Psoas muscle (tissue), 8 donors: ENCODE data around the gene KCNK4. TPM values are rescaled to one million over a fixed set of nuclear protein-coding genes. Genes with fewer than 3 reads are reported as not detected.

Source experiments
- ATAC-seq, 4 donors: fragments of 200-7000 bp; cut with Tn5 transposase; one replicate each; pipeline ENCODE4 v1.9.1; 2020; ENCODE audit warnings: moderate library complexity in 3 of 4, mild to moderate bottlenecking in 2 of 4
- DNase-seq, 2 donors: peaks; one replicate each; pipeline ENCODE4 v3.0.0-alpha.2; 2020
- H3K27ac ChIP-seq: fragments of 200-600 bp; one replicate; pipeline ENCODE4 v1.8.0; 2022
- H3K27me3 ChIP-seq, 3 donors: fragments of 200-600 bp in 1 of 3; one replicate each; pipeline versions ENCODE4 v1.6.1 to v1.8.0; 2013 to 2022; ENCODE audit warnings: low read length in 2 of 3, mild to moderate bottlenecking in 2 of 3, moderate library complexity in 1 of 3; ENCODE audit not compliant: insufficient read depth in 3 of 3
- H3K36me3 ChIP-seq, 2 donors: fragments of 200-600 bp in 1 of 2; one replicate each; pipeline versions ENCODE4 v1.6.1 to v1.8.0; 2013 to 2022; ENCODE audit warnings: low read depth in 1 of 2, mild to moderate bottlenecking in 1 of 2, moderate library complexity in 1 of 2; ENCODE audit not compliant: insufficient read depth in 1 of 2
- H3K4me1 ChIP-seq: fragments of 200-600 bp; one replicate; pipeline ENCODE4 v1.8.0; 2022
- H3K4me3 ChIP-seq: fragments of 200-600 bp; one replicate; pipeline ENCODE4 v1.8.0; 2022; ENCODE audit warnings: mild to moderate bottlenecking
- H3K9me3 ChIP-seq: fragments of 200-600 bp; one replicate; pipeline ENCODE4 v1.8.0; 2022
- CTCF ChIP-seq: fragments of 200-600 bp; IDR thresholded peaks from one replicate; pipeline ENCODE4 v1.8.0; 2022; ENCODE audit warnings: antibody characterized with exemption
- WGBS, 3 donors: extraction: QIAGEN DNeasy Blood & Tissue Kit; methylation state at CpG; one replicate each; pipeline versions ENCODE4 v1.1.6 to v1.1.7; 2013; 5-methylcytosine and 5-hydroxymethylcytosine counted together
- intact Hi-C, 2 donors: fragments of 100-400 bp; cut with DNase I; formaldehyde crosslinking; loops; one replicate each; pipeline versions ENCODE4 v1.11.0 to v1.14.2; 2022
- long read RNA-seq, 2 donors: library from polyadenylated mRNA; unstranded; transcript quantifications; one replicate each; pipeline ENCODE4 v2.0.0, GENCODE V29; 2021
- polyA plus RNA-seq, 3 donors: library from polyadenylated mRNA; stranded (reverse); fragments of 200-250 nt; gene quantifications; one replicate each; pipeline ENCODE4 v1.2.3, GENCODE V29; 2013
- total RNA-seq, 4 donors: library from RNA; stranded (reverse); fragmentation: NEBNext Ultra II Directional in 2 of 4; extraction: Animal tissue kit (Norgen Biotek cat#: 25700) in 2 of 4; gene quantifications; one replicate each; pipeline versions ENCODE4 v1.2.1 to v1.2.4, GENCODE V29; 2021 to 2023
- donor health status: healthy with polysubstance abuse.
- donor health status: DM: no; HTN: no; CAD: no; lungs with moderate emphysema.
- donor health status: Bipolar disorder and iron deficiency.
- donor health status: healthy.
- donor health status: DM: yes; HTN: yes; CAD: no.
- donor health status: DM: no; HTN: no; CAD: no.
- donor health status: DM: no; HTN: no; CAD: no.
- donor health status: DM: yes; HTN: yes; CAD: no.

KCNK4 gene
- total RNA-seq (not detected), polyA plus RNA-seq (not detected)
- long read RNA-seq, donor 1 = 0 reads
- long read RNA-seq, donor 2 = 0 reads

DNA sequence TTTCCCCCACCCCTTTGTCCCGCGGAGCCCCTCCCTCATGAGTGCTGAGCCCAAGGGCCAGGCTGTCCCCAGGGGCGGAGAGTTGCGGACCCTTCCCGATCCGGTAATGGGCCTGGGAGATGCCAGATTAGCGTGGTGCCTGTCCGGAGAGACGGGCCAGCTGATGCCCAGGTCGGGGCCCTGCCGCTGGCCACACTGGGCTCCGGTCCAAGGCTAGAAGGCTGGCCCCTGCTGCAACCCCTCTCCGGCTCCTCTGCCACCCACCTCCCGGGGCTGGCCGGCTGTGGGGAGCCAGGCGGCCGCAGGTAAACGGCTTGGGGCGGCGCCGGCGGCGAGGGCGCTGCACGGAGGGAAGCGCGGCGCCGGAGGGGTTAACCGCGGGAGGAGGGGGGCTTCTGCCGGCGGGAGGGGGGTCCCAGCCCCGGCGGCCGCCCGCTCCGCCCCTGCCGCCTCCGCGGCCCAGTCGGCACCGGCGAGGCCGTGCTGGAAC is at the start of gene KCNK4:
TSS of gene KCNK4 (plus strand) at position 41 of the 490 bp plus-strand sequence. CDS start 1,717 bp downstream, outside the sequence.
- intact Hi-C loops = no loop called here
- peak within 1 kb of the TSS; percentile 58 for H3K4me3 ChIP-seq
- H3K27ac ChIP-seq = no peak within 1 kb of the TSS
- ATAC-seq (no peak), DNase-seq (peak in 1 of 2 donors; percentile 53)
- H3K4me1 ChIP-seq = peaks cover 19% of the 10 kb centered on the region
- TF ChIP-seq CTCF = no peak
- H3K36me3 ChIP-seq = no peaks in the 10 kb centered on the region
- WGBS, 3 donors = 6 to 16% (median 8%) methylated on average over 19 to 45 of the region's 45 CpGs
- peaks cover 0 to 52% (median 23%) of the 10 kb centered on the region in 3 donors for H3K27me3 ChIP-seq
- H3K9me3 ChIP-seq = no peaks in the 10 kb centered on the region

DNA sequence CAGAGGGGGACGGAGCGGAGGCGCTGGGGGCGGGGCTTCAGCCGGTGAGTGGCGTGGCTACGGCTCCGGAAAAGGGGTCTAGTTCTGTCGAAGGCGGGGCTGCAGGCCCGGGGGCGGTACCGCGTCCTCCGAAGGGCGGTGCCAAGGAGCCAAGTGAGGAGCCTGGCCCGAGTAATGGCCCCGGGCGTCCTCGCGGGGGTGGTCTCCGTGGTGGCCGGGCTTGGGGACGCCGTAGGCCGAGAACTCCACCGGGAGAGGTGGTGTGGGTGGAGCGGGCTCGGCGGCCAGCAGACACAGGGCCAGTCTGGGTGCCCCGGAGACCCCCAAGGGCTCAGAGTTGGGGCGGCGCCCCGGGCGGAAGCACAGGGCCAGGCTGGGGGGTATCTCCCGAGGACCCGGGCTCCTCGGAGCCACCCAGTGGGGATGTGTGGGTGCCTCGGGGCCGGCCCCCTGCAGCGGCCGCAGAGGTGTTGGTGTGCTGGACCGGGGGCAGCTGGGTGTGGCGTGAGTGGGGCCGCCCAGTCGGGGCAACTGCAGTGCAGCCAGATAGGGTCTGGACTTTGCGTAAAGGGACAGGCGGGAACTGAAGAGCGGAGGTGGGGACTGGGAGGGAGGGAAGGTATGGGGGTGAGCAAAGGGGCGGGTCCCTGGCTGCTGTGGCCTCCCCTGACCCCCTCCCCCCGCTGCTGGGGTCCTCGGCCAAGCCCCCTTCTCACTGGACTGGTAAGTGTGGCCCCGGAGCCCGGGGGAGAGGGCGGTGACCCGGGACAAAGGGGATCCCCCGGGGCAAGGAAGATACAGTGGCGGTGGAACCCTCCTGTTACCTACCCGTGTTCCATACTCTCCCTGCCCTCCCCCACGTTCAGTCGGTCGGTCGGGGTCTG is 49.4 kb upstream of the KCNK4 start:
- Histone ChIP-seq H3K4me1 (peaks cover 31% of the 10 kb centered on the region), H3K9me3 (no peaks in the 10 kb centered on the region), H3K27ac (peak overlapping the region; percentile 99), H3K4me3 (peak overlapping the region; percentile 93), H3K27me3 (no peaks in the 10 kb centered on the region), H3K36me3 (peaks cover 0 to 40% of the 10 kb centered on the region in 2 donors)
- intact Hi-C loops = no loop called here
- ATAC-seq (peak; percentile 1 to 11 (median 3)), DNase-seq (no peak)
- WGBS, 3 donors = 0 to 1% (median 1%) methylated on average over 42 to 63 of the region's 63 CpGs
- no peak for TF ChIP-seq CTCF

DNA sequence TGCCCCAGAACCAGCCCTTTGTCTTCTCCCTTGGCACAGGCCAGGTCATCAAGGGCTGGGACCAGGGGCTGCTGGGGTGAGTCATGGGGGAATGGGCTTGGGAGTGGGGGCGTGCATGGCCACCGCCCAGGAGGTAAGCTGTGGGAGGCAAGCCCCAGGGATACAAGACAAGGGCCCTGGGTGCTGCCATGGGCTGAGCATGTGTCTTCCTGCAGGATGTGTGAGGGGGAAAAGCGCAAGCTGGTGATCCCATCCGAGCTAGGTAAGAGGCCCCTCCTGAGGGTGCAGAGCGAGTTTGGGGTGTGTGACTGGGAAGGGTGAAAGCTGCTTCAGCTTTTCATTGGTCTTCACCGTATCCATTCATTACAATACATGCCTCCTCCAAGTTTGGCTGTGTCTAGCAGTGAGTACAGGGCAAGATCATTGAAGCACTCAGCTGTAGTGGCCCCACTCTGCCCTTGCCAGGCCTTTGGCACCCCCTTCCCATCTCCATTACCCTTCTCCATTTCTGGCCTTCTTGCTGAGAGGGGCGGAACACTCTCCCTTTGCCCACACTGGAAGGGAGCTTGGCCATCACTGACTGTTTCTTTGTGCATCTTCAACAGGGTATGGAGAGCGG is 47.8 kb upstream of the KCNK4 start:
- H3K36me3 ChIP-seq = peaks cover 0 to 29% of the 10 kb centered on the region in 2 donors
- no peak for TF ChIP-seq CTCF
- DNase-seq (no peak), ATAC-seq (no peak)
- peaks cover 37% of the 10 kb centered on the region for H3K4me1 ChIP-seq
- intact Hi-C loops = no loop called here
- peak overlapping the region; percentile 93 for H3K4me3 ChIP-seq
- H3K27me3 ChIP-seq = no peaks in the 10 kb centered on the region
- peak overlapping the region; percentile 99 for H3K27ac ChIP-seq
- no peaks in the 10 kb centered on the region for H3K9me3 ChIP-seq
- WGBS, 3 donors = 49 to 75% (median 58%) methylated on average over 8 of the region's 8 CpGs

GRCh38 chr11:64244107-64244506 is 47.0 kb upstream of the KCNK4 start:
- ATAC-seq (no peak), DNase-seq (no peak)
- H3K4me1 ChIP-seq = peaks cover 37% of the 10 kb centered on the region
- H3K27ac ChIP-seq = peak overlapping the region; percentile 99
- H3K27me3 ChIP-seq = no peaks in the 10 kb centered on the region
- intact Hi-C loops = no loop called here
- H3K36me3 ChIP-seq = peaks cover 0 to 22% of the 10 kb centered on the region in 2 donors
- H3K9me3 ChIP-seq = no peaks in the 10 kb centered on the region
- TF ChIP-seq CTCF = no peak
- H3K4me3 ChIP-seq = peak overlapping the region; percentile 93
- 19 to 42% (median 31%) methylated on average over 5 of the region's 5 CpGs for WGBS, 3 donors
